Right renal cortex interstitium (tissue), 3 donors: ENCODE results near the gene KPNA1. TPM values are rescaled to one million over a fixed set of nuclear protein-coding genes. Genes with fewer than 3 reads are reported as not detected.
"Not testable (repeated sequence)": the region's sequence is repeated elsewhere in the genome, so short reads cannot be mapped to it uniquely, and the experiment has no call there.

Source experiments
- DNase-seq, 3 donors: peaks; one replicate each; pipeline ENCODE4 v3.0.0-alpha.2; 2013; ENCODE audit warnings: low read depth in 3 of 3, low spot score in 2 of 3
- polyA plus RNA-seq, 3 donors: library from polyadenylated mRNA; unstranded; fragments of 120-200 nt; gene quantifications; one replicate each; pipeline ENCODE4 v1.2.1, GENCODE V29; 2013; ENCODE audit not compliant: insufficient read length in 3 of 3

KPNA1 gene
- polyA plus RNA-seq, 3 donors: 47.2 to 51.6 (median 51.1) TPM

GRCh38 chr3:122484985-122485384, 29.8 kb downstream of the KPNA1 start:
- no peak for DNase-seq

GRCh38 chr3:122481390-122481789, 33.3 kb downstream of the KPNA1 start:
- DNase-seq: no peak

GRCh38 chr3:122476532-122476931, 38.2 kb downstream of the KPNA1 start:
- no peak for DNase-seq

- DNase-seq: no peak
Observed at GRCh38 chr3:122475316-122475715, 39.4 kb downstream of the KPNA1 start.

- no peak for DNase-seq
Observed at GRCh38 chr3:122469659-122470058, 45.1 kb downstream of the KPNA1 start.

DNA sequence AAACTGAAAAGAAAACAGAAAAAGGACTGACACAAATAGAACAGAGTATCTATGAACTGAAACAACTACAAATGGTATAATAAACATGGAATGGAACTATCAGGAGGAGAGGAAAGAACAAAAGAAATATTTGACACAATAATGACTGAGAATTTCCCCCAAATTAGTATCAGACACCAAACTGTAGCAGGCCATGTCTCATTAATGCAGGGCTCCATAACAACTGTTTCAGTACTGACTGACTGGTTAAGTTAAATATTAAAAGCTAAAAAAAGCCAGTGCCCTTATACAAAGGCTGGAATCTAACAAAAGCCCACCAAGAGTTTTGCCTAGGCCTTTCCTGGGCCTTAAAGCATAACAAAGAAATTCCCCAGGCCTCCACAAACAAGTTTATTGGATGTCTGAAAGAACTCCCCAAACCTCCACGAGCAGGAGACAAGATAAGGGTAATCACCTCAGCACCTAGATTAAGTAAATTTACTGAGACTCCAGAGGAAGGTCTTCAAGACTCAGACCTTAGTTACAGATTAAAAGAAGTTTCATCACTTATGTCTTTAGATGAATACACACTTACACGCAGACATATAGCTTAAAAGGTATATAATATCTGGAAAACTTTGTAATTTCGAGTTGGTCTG, 45.7 kb downstream of the KPNA1 start:
- DNase-seq: no peak

- DNase-seq: no peak
Observed at GRCh38 chr3:122466701-122467240, 48.0 kb downstream of the KPNA1 start.

DNA sequence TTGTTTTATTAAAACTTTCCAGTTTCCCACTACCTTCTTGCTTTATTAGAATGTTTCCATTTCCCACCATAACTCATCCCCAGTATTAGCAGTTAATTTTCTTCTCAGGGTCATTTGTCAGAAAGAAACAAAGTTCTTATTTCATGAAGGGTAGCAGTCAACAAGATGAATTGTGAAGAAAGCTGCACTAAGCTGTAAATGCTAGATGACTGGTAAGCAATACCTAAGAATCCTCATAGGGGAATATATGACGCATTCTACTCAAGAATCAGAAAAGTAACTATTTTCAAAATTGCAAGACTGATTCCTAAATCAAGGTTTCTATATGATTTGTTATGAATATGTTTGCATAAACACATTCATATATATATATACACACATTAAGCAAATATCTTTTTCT, 50.1 kb downstream of the KPNA1 start:
- DNase-seq: no peak

DNA sequence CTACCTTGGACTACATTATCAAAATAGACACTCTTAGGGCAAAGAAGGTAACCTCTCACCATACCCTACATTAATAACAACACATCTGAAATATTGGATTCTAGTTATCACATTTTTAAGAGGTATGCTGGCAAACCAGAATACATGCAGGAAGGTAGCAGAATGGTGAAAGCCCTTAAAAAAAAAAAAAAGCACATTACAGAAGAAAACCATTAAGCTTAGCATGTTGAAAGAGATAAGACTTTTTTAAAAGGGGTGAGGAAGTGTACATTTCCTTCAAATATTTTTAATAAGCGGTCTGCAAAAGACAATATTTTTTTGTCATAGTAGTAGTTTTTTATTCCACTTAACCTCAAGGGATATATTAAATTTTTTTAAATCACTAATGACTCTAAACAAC, 52.3 kb downstream of the KPNA1 start:
- no peak for DNase-seq

DNA sequence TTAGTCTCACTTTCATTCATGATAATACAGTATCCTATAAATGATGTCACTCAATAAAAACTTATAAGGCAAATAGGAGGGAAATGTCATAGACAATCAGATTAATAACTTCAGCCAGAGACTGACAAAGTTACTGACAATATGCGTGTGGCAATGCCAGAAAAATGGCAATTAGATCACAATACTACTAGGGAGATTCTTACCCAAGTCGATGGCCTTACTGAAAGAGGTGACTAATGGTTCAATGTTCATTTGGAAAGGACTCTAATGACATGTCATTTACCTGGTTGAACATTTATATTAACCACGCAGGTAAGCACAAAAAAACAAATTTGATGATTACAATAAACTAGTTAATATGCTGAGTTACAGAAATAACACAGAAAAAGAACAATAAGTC, 52.9 kb downstream of the KPNA1 start:
- no peak for DNase-seq

- DNase-seq: peak in 1 of 3 donors; percentile 9
Observed at GRCh38 chr3:122458992-122459391, 55.7 kb downstream of the KPNA1 start.

GRCh38 chr3:122457706-122458105, 57.0 kb downstream of the KPNA1 start:
- no peak for DNase-seq

DNA sequence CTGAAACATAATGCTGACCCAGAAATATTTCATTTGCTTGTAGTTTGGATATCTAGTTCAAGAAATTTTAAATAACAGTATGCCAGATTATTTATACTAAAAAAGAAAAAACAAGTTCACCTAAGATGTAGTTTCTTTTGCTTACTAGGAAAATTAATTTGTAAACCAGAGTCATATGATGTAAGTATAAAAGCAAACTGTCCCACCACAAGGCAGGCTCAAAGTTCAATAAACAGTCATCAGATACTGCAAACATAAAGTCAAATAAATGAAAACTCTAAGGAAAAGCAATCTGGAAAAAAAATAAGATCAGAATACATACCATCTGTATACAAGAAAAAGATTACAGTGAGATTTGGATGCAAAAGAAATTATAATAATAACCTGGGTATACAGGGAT, 58.7 kb downstream of the KPNA1 start:
- DNase-seq: no peak

DNA sequence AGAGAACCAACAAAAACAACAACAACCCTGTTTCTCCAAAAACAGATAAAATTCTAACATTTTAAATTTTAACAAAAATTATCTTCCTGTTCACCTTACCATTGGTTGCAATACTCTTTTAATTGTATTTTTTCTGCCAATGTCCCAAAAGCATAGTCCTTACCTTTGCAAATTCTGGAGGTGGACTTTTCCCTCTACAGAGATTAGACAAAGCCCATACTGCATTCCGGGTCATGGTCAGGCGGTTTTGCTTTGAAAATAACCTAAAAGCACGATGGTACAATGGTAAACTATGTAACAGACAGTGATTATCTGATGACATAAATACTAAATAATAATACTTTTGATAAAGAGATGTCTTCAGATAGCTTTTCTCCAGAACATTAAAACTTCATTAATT, 63.4 kb downstream of the KPNA1 start:
- no peak for DNase-seq

DNA sequence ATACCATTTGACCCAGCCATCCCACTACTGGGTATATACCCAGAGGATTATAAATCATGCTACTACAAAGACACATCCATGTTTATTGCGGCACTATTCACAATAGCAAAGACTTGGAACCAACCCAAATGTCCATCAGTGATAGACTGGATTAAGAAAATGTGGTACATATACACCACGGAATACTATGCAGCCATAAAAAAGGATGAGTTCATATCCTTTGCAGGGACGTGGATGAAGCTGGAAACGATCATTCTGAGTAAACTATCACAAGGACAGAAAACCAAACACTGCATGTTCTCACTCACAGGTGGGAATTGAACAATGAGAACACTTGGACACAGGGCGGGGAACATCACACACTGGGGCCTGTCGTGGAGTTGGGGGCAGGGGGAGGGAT, 66.5 kb downstream of the KPNA1 start:
- DNase-seq: not testable (repeated sequence)

DNA sequence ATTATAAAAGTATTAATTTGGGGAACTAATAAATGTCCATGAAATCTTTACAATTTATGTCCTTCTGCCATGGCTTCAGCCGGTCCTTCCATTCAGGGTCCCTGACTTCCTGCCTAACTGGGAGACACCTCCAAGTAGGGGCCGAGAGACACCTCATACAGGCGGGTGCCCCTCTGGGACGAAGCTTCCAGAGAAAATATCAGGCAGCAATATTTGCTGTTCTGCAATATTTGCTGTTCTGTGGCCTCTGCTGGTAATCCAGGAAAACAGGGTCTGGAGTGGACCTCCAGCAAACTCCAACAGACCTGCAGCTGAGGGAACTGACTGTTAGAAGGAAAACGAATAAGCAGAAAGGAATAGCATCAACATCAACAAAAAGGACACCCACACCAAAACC, 70.2 kb downstream of the KPNA1 start:
- DNase-seq: not testable (repeated sequence)

GRCh38 chr3:122443762-122444490, 70.8 kb downstream of the KPNA1 start:
- DNase-seq: not testable (repeated sequence)

DNA sequence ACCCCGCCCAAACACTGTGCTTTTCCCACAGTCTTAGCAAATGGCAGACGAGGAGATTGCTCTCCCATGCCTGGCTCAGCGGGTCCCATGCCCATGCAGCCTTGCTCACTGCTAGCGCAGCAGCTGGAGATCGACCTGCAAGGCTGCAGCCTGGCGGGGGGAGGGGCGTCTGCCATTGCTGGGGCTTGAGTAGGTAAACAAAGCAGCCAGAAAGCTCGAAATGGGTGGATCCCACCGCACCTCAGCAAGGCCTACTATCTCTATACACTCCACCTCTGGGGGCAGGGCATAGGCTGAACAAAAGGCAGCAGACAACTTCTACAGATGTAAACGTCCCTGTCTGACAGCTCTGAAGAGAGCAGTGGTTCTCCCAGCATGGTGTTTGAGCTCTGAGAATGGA, 71.6 kb downstream of the KPNA1 start:
- no peak for DNase-seq

DNA sequence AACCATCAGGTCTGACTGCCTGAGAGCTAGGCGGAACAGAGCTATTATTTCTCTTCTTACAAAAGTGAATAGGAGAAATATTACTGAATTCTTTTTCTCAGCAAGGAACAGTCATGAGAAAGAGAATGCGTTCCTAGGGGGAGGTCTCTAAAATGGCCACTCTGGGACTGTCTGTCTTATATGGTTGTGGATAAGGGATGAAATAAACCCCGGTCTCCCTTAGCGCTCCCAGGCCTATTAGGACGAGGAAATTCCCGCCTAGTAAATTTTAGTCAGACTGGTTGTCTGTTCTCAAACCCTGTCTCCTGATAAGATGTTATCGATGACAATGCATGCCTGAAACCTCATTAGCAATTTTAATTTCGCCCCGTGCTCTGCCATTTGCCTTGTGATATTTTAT, 78.8 kb downstream of the KPNA1 start:
- DNase-seq: no peak

- DNase-seq: no peak
Observed at GRCh38 chr3:122430371-122430770, 84.4 kb downstream of the KPNA1 start.

- no peak for DNase-seq
Observed at GRCh38 chr3:122427857-122428471, 86.8 kb downstream of the KPNA1 start.

DNA sequence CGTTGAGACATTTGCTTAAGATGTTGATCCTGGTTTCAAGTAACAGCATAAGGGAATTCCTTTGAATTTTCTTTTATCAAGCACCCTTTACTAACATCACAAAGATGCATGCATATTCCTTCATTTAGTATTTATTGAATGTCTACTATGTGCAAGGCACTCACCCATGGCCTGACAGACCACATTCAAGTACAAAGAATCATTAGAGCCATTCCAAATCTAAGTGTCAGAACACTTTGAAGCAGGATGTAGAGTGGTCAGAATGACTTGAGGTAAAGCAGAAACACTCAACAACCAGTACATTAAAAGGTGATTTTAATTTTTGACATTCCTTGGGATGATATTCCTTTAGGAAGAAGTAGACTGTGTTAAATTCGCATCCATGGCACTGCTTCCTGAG, 92.9 kb downstream of the KPNA1 start:
- DNase-seq: no peak
